Endothelial cell of umbilical vein (primary cell): ENCODE measurements around the gene MPP4. TPM values are rescaled to one million over a fixed set of nuclear protein-coding genes. Genes with fewer than 3 reads are reported as not detected.

Experiments
- BruUV-seq: library from RNA; stranded (reverse); fragments of 400-500 nt; replicated peaks from 2 replicates; lab custom pipeline; 2021; lab: Mats Ljungman, UMichigan
- CTCF ChIA-PET: fragments of 300-600, 350-600 bp; sonication (Branson Sonifier 250); formaldehyde crosslinking; loops from one replicate; lab custom pipeline; 2021; ENCODE audit warnings: antibody characterized with exemption, inconsistent platforms; lab: Charles Lee
- POLR2A ChIA-PET: fragments of 300-600, 350-600 bp; sonication (Branson Sonifier 250); formaldehyde crosslinking; loops from one replicate; lab custom pipeline; 2021; ENCODE audit warnings: antibody characterized with exemption, inconsistent platforms; lab: Charles Lee
- DNase-seq: peaks from one replicate; pipeline ENCODE4 v3.0.0-alpha.2; 2011; ENCODE audit warnings: low read depth, low spot score
- FAIRE-seq: peaks from 2 replicates; lab custom pipeline; 2011; peaks lifted over from hg19 to GRCh38; lab: Jason Lieb, UNC
- H2AFZ ChIP-seq: 2 replicates; pipeline ENCODE4 v1.6.0; 2012; ENCODE audit warnings: low read depth, low read length, control low read depth, inconsistent platforms
- H3K27ac ChIP-seq: 2 replicates; pipeline ENCODE4 v1.5.1; 2011; ENCODE audit warnings: low read depth, mild to moderate bottlenecking, control low read depth, low read length, moderate library complexity; ENCODE audit not compliant: insufficient read depth
- H3K27me3 ChIP-seq, 2 experiments: 2 replicates each; pipeline versions ENCODE4 v1.6.0 to v1.6.1; 2011; ENCODE audit warnings: low read length in 2 of 2, mixed read lengths in 1 of 2; ENCODE audit not compliant: control insufficient read depth in 2 of 2, insufficient read depth in 2 of 2
- H3K36me3 ChIP-seq, 2 experiments: 2 replicates in 1 of 2; 3 replicates in 1 of 2; pipeline ENCODE4 v1.5.1; 2011; ENCODE audit warnings: low read length in 2 of 2, mild to moderate bottlenecking in 1 of 2, moderate library complexity in 1 of 2; ENCODE audit not compliant: control insufficient read depth in 2 of 2, insufficient read depth in 2 of 2; ENCODE audit errors: extremely low read depth in 1 of 2
- H3K4me1 ChIP-seq: 3 replicates; pipeline ENCODE4 v1.5.1; 2011; ENCODE audit warnings: mild to moderate bottlenecking, low read length; ENCODE audit not compliant: control insufficient read depth, insufficient read depth; ENCODE audit errors: extremely low read depth
- H3K4me2 ChIP-seq: 2 replicates; pipeline ENCODE4 v1.6.1; 2011; ENCODE audit warnings: low read length, control low read depth, mixed read lengths; ENCODE audit not compliant: insufficient read depth
- H3K4me3 ChIP-seq, 3 experiments: fragments of 200-600 bp in 1 of 3; sonication (generic), shearing (Covaris generic) in 1 of 3; replicated peaks in 1 of 3; 2 replicates each; pipeline ENCODE4 v1.5.1; 2011 to 2016; ENCODE audit warnings: control low read depth in 3 of 3, low read length in 3 of 3, mild to moderate bottlenecking in 2 of 3, inconsistent platforms in 1 of 3, low read depth in 1 of 3, moderate library complexity in 1 of 3; ENCODE audit not compliant: insufficient read depth in 1 of 3
- H3K79me2 ChIP-seq: 2 replicates; pipeline ENCODE4 v1.6.0; 2012; ENCODE audit warnings: low read length, inconsistent platforms; ENCODE audit not compliant: control insufficient read depth, insufficient read depth
- H3K9ac ChIP-seq: replicated peaks from 2 replicates; pipeline ENCODE3; 2011; ENCODE audit warnings: low read length, control low read depth; ENCODE audit not compliant: insufficient read depth; ENCODE audit errors: extremely low read depth
- H3K9me1 ChIP-seq: replicated peaks from 3 replicates; pipeline ENCODE4 v1.6.0; 2011; ENCODE audit warnings: mild to moderate bottlenecking, low read length; ENCODE audit not compliant: control insufficient read depth, insufficient read depth; ENCODE audit errors: extremely low read depth
- H3K9me3 ChIP-seq: replicated peaks from 2 replicates; pipeline ENCODE4 v1.5.1; 2012; ENCODE audit warnings: low read length, inconsistent platforms; ENCODE audit not compliant: control insufficient read depth, insufficient read depth
- H4K20me1 ChIP-seq: replicated peaks from 2 replicates; pipeline ENCODE3; 2011; ENCODE audit warnings: mild to moderate bottlenecking, low read length; ENCODE audit not compliant: control insufficient read depth, insufficient read depth; ENCODE audit errors: extremely low read depth
- EZH2 ChIP-seq: IDR thresholded peaks from 2 replicates; pipeline ENCODE4 v1.6.1; 2012; ENCODE audit warnings: borderline replicate concordance, low read depth, mild to moderate bottlenecking, moderate library complexity, low read length, inconsistent platforms; ENCODE audit not compliant: severe bottlenecking
- FOS ChIP-seq: IDR thresholded peaks from 2 replicates; pipeline ENCODE4 v1.6.1; 2011; ENCODE audit warnings: mild to moderate bottlenecking, low read length, moderate library complexity, borderline replicate concordance; ENCODE audit not compliant: insufficient read depth
- GATA2 ChIP-seq: IDR thresholded peaks from 2 replicates; pipeline ENCODE4 v1.7.0; 2011; ENCODE audit warnings: low read depth, mild to moderate bottlenecking, moderate library complexity, mixed read lengths, low read length; ENCODE audit not compliant: insufficient read length, insufficient read depth
- JUN ChIP-seq: IDR thresholded peaks from 2 replicates; pipeline ENCODE4 v1.6.1; 2011; ENCODE audit warnings: borderline replicate concordance, low read depth; ENCODE audit not compliant: insufficient read length, insufficient read depth
- MYC ChIP-seq: IDR thresholded peaks from one replicate; pipeline ENCODE4 v1.6.1; 2011; ENCODE audit warnings: mild to moderate bottlenecking, low read depth, low read length
- POLR2AphosphoS5 ChIP-seq: IDR thresholded peaks from 2 replicates; pipeline ENCODE4 v1.6.1; 2012; ENCODE audit warnings: low read depth, mild to moderate bottlenecking, control low read depth, low read length, moderate library complexity; ENCODE audit not compliant: insufficient read depth
- dilution Hi-C: fragments of 300-500 bp; cut with MboI; formaldehyde crosslinking; loops from one replicate; pipeline ENCODE4 v1.15.0; 2019; ENCODE audit warnings: low sequenced_read_pairs; ENCODE audit not compliant: extremely low pct_ligation_motif_present
- intact Hi-C: fragments of 100-400 bp; cut with micrococcal nuclease; formaldehyde crosslinking; loops from one replicate; pipeline ENCODE4 v1.10.0; 2022
- polyA plus RNA-seq, 4 experiments: library from polyadenylated mRNA; depleted of rRNA in 3 of 4; stranded (reverse) in 3 of 4; unstranded in 1 of 4; fragments of >200 nt; gene quantifications; 2 replicates each; pipeline versions ENCODE4 v1.2.1 to v1.2.3, GENCODE V29; 2011 to 2012; ENCODE audit warnings: missing spikeins in 1 of 4
- total RNA-seq: library from RNA; stranded (reverse); gene quantifications from 2 replicates; pipeline ENCODE4 v1.2.3, GENCODE V29; 2021
- TF ChIP-seq, protein P1 (sequence below): IDR thresholded peaks from 2 replicates; pipeline ENCODE4 v1.6.1; 2011; ENCODE audit not compliant: insufficient read depth, insufficient read length
- TF ChIP-seq, protein P2 (sequence below), 2 donors: IDR thresholded peaks; 1 replicate in 1 of 2; 2 replicates in 1 of 2; pipeline ENCODE4 v1.5.1; 2011; ENCODE audit warnings: low read length in 2 of 2, mild to moderate bottlenecking in 2 of 2, moderate library complexity in 2 of 2, control low read depth in 1 of 2, inconsistent platforms in 1 of 2, low read depth in 1 of 2; ENCODE audit not compliant: insufficient read depth in 1 of 2; ENCODE audit errors: extremely low read depth in 1 of 2

Gene MPP4
- total and polyA plus RNA-seq, 2 donors (not counting 3 experiments of a cell fraction or from before 2014, with no cell fraction given), result 5.6 to 7.6 TPM

GRCh38 chr2:201715459-201715858, 17.0 kb upstream of the MPP4 start:
- no TSS peak for BruUV-seq
- Histone ChIP-seq H3K4me3 (no peak overlapping the region), H3K9me1 (no peaks in the 10 kb centered on the region), H3K79me2 (no peaks in the 10 kb centered on the region), H3K36me3 (peaks cover 9 to 10% of the 10 kb centered on the region in 2 experiments), H3K27ac (no peak overlapping the region), H3K4me2 (no peak overlapping the region), H3K9me3 (no peaks in the 10 kb centered on the region), H4K20me1 (no peaks in the 10 kb centered on the region), H3K4me1 (no peaks in the 10 kb centered on the region), H2AFZ (no peak overlapping the region), H3K27me3 (no peaks in the 10 kb centered on the region), H3K9ac (no peak overlapping the region)
- DNase-seq, result no peak
- CTCF ChIA-PET, result no interaction called here
- no peak for FAIRE-seq
- intact Hi-C loops (no loop called here), dilution Hi-C loops (no loop called here)
- TF ChIP-seq GATA2 (no peak), FOS (no peak), MYC (no peak), JUN (no peak), POLR2AphosphoS5 (no peak), EZH2 (no peak)
- TF ChIP-seq, protein P1, sequence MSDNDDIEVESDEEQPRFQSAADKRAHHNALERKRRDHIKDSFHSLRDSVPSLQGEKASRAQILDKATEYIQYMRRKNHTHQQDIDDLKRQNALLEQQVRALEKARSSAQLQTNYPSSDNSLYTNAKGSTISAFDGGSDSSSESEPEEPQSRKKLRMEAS, result no peak
- TF ChIP-seq, protein P2, sequence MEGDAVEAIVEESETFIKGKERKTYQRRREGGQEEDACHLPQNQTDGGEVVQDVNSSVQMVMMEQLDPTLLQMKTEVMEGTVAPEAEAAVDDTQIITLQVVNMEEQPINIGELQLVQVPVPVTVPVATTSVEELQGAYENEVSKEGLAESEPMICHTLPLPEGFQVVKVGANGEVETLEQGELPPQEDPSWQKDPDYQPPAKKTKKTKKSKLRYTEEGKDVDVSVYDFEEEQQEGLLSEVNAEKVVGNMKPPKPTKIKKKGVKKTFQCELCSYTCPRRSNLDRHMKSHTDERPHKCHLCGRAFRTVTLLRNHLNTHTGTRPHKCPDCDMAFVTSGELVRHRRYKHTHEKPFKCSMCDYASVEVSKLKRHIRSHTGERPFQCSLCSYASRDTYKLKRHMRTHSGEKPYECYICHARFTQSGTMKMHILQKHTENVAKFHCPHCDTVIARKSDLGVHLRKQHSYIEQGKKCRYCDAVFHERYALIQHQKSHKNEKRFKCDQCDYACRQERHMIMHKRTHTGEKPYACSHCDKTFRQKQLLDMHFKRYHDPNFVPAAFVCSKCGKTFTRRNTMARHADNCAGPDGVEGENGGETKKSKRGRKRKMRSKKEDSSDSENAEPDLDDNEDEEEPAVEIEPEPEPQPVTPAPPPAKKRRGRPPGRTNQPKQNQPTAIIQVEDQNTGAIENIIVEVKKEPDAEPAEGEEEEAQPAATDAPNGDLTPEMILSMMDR (IDR thresholded peaks at IDR 0.05; ENCODE audit: extremely low read depth in 1 of 2, insufficient read depth in 1 of 2, low read depth in 1 of 2, low read length in 2 of 2), result no peak
- POLR2A ChIA-PET, result no interaction called here
